Mesenchymal stem cell (in vitro differentiated cells and primary cell): ENCODE data around the gene ITPKA.
"Not testable (repeated sequence)": the region's sequence is repeated elsewhere in the genome, so short reads cannot be mapped to it uniquely, and the experiment has no call there.

ENCODE experiments used
- DNase-seq: peaks from one replicate; pipeline ENCODE4 v3.0.0-alpha.2; 2013
- H2AFZ ChIP-seq: one replicate; pipeline ENCODE4 v1.6.1; 2013; ENCODE audit warnings: low read depth, mild to moderate bottlenecking, control low read depth, inconsistent platforms, low read length, moderate library complexity
- H2AK5ac ChIP-seq: 2 replicates; pipeline ENCODE4 v1.6.1; 2013; ENCODE audit warnings: low read length, moderate library complexity, mild to moderate bottlenecking, inconsistent platforms; ENCODE audit not compliant: severe bottlenecking
- H2BK120ac ChIP-seq: one replicate; pipeline ENCODE4 v1.6.1; 2013; ENCODE audit warnings: low read depth, mild to moderate bottlenecking, inconsistent platforms, low read length, moderate library complexity
- H2BK12ac ChIP-seq, 2 experiments: one replicate each; pipeline ENCODE4 v1.6.1; 2013; ENCODE audit warnings: inconsistent platforms in 2 of 2, low read length in 2 of 2, mild to moderate bottlenecking in 2 of 2, moderate library complexity in 2 of 2, control low read depth in 1 of 2
- H2BK15ac ChIP-seq: one replicate; pipeline ENCODE4 v1.6.1; 2013; ENCODE audit warnings: mild to moderate bottlenecking, low read depth, inconsistent platforms; ENCODE audit not compliant: poor library complexity, severe bottlenecking
- H2BK5ac ChIP-seq: 2 replicates; pipeline ENCODE4 v1.6.1; 2013; ENCODE audit warnings: low read depth, mild to moderate bottlenecking, low read length, control low read depth, inconsistent platforms; ENCODE audit not compliant: poor library complexity, severe bottlenecking
- H3K14ac ChIP-seq, 2 experiments: one replicate each; pipeline ENCODE4 v1.6.1; 2013; ENCODE audit warnings: inconsistent platforms in 2 of 2, low read length in 2 of 2, control low read depth in 1 of 2, mild to moderate bottlenecking in 1 of 2, moderate library complexity in 1 of 2
- H3K18ac ChIP-seq, 2 experiments: one replicate each; pipeline ENCODE4 v1.6.1; 2013; ENCODE audit warnings: inconsistent platforms in 2 of 2, low read length in 2 of 2, control low read depth in 1 of 2, low read depth in 1 of 2, mild to moderate bottlenecking in 1 of 2
- H3K23ac ChIP-seq, 2 experiments: one replicate each; pipeline ENCODE4 v1.6.1; 2013; ENCODE audit warnings: inconsistent platforms in 2 of 2, low read length in 2 of 2, mild to moderate bottlenecking in 2 of 2, moderate library complexity in 2 of 2, control low read depth in 1 of 2
- H3K27ac ChIP-seq: 2 replicates; pipeline ENCODE4 v1.5.1; 2013; ENCODE audit warnings: mild to moderate bottlenecking, moderate library complexity, low read length, control low read depth, inconsistent platforms; ENCODE audit not compliant: poor library complexity, severe bottlenecking
- H3K27me3 ChIP-seq, 2 experiments: 2 replicates each; pipeline versions ENCODE4 v1.6.1 to v1.7.0; 2013; ENCODE audit warnings: low read length in 2 of 2, mild to moderate bottlenecking in 2 of 2, moderate library complexity in 2 of 2, control low read depth in 1 of 2, inconsistent platforms in 1 of 2; ENCODE audit not compliant: control insufficient read depth in 1 of 2, insufficient read depth in 1 of 2
- H3K36me3 ChIP-seq, 2 experiments: 2 replicates each; pipeline versions ENCODE4 v1.6.1 to v1.7.0; 2013; ENCODE audit warnings: low read length in 2 of 2, control low read depth in 1 of 2, inconsistent platforms in 1 of 2, low read depth in 1 of 2, mild to moderate bottlenecking in 1 of 2; ENCODE audit not compliant: insufficient read depth in 2 of 2, control insufficient read depth in 1 of 2
- H3K4ac ChIP-seq, 2 experiments: one replicate each; pipeline ENCODE4 v1.6.1; 2013; ENCODE audit warnings: inconsistent platforms in 2 of 2, low read length in 2 of 2, mild to moderate bottlenecking in 2 of 2, moderate library complexity in 2 of 2, control low read depth in 1 of 2, low read depth in 1 of 2
- H3K4me1 ChIP-seq: 2 replicates; pipeline ENCODE4 v1.6.1; 2013; ENCODE audit warnings: low read depth, low read length, control low read depth; ENCODE audit not compliant: control insufficient read depth, insufficient read depth
- H3K4me2 ChIP-seq: 2 replicates; pipeline ENCODE4 v1.6.1; 2013; ENCODE audit warnings: low read length, mild to moderate bottlenecking, inconsistent platforms; ENCODE audit not compliant: poor library complexity, severe bottlenecking
- H3K4me3 ChIP-seq, 2 experiments: 2 replicates each; pipeline versions ENCODE4 v1.5.1 to v1.7.0; 2013; ENCODE audit warnings: low read length in 2 of 2, mild to moderate bottlenecking in 2 of 2, control low read depth in 1 of 2, low read depth in 1 of 2; ENCODE audit not compliant: insufficient read depth in 1 of 2
- H3K79me1 ChIP-seq: replicated peaks from 2 replicates; pipeline ENCODE4 v1.6.1; 2013; ENCODE audit warnings: mild to moderate bottlenecking, control low read depth, low read length, inconsistent platforms; ENCODE audit not compliant: poor library complexity, severe bottlenecking
- H3K9ac ChIP-seq: 2 replicates; pipeline ENCODE4 v1.7.0; 2013; ENCODE audit warnings: mild to moderate bottlenecking, low read length, moderate library complexity
- H3K9me3 ChIP-seq: 2 replicates; pipeline ENCODE4 v1.7.0; 2013; ENCODE audit warnings: mild to moderate bottlenecking, low read length; ENCODE audit not compliant: control insufficient read depth
- H4K8ac ChIP-seq: one replicate; pipeline ENCODE4 v1.6.1; 2013; ENCODE audit warnings: inconsistent platforms, mild to moderate bottlenecking, low read length, moderate library complexity
- H4K91ac ChIP-seq: one replicate; pipeline ENCODE4 v1.6.1; 2013; ENCODE audit warnings: mild to moderate bottlenecking, low read length, inconsistent platforms
- WGBS: methylation state at CpG from one replicate; pipeline ENCODE4 v1.1.7; 2013; ENCODE audit warnings: mixed read lengths; 5-methylcytosine and 5-hydroxymethylcytosine counted together

ITPKA gene

DNA sequence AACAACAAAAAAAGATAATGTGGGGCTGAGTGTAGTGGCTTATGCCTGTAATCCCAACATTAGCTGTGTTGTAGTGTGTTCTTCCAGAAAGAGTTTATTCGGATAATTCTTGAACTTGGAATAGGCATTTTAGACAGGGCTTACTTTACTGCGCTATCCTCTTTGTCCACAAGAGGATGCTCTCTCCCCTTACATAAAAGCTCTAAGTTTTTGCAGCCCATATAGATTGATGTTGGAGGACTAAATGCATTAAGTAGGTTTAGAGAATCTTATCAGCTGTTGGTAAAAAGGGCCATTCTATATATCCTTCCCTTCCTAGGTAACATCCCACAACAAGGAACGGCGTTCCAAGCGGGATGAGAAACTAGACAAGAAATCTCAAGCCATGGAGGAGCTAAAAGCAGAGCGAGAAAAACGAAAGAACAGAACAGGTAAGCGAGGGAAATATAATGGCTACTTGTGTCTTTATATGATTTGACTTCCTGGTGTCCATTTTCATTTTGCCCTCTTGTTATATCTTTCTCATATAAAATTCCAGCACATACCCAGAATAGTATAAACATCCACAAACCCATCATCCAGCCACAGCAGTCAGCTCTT, 27.8 kb upstream of the ITPKA start:
- Histone ChIP-seq H4K8ac (no peak overlapping the region), H3K9me3 (no peaks in the 10 kb centered on the region)
- whole genome bisulfite sequencing: 94% methylated on average over 7 of the region's 8 CpGs

DNA sequence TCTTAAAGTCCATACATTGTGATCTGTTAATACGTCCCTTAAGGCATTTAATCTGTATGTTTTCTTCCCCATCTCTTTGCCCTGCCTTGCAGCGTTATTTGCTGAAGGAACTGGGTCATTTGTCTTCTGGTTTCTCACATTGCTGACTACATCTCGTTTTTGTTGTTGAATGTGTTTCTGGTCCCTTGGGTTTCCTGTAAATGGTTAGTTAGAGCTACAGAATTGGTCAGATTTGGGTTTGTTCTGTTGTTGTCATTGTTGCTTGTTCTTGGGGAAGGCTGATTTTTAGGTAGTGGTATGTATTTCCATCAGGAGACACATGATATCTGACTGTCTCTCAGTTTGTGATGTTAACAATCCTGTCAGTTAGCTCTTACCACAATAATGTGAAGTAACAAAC, 27.0 kb upstream of the ITPKA start:
- H4K8ac ChIP-seq: no peak overlapping the region
- no peak overlapping the region for H3K23ac ChIP-seq

More for the DNA sequence above, 27.8 kb upstream of the ITPKA start:
- Histone ChIP-seq H3K4me3 (no peak overlapping the region), H2BK120ac (no peak overlapping the region), H2BK15ac (no peak overlapping the region), H2AFZ (no peak overlapping the region), H3K36me3 (peaks cover 35 to 72% of the 10 kb centered on the region in 2 experiments), H3K79me1 (peaks cover 25% of the 10 kb centered on the region), H3K27me3 (no peaks in the 10 kb centered on the region), H3K9ac (no peak overlapping the region), H2BK12ac (no peak overlapping the region), H3K27ac (no peak overlapping the region), H4K91ac (no peak overlapping the region), H3K4ac (no peak overlapping the region), H2AK5ac (no peak overlapping the region), H3K14ac (no peak overlapping the region), H2BK5ac (no peak overlapping the region), H3K4me1 (peaks cover 1% of the 10 kb centered on the region), H3K18ac (no peak overlapping the region), H3K23ac (no peak overlapping the region), H3K4me2 (no peak overlapping the region)
- DNase-seq: peak; percentile 70

DNA sequence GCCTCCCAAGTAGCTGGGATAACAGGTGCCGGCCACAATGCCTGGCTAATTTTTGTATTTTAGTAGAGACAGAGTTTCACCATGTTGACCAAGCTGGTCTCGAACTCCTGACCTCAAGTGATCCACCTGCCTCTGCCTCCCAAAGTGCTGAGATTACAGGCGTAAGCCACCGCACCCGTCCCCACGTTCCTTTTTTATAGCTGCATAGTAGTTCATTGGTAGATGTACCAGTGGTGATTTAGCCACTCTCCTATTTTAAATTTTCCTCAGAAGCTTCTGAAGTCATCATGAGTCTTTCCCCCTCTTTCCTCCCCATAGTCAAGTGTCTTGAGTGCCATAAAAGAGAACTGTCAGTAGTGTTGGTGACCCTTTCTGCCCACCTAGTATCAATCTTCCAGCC, 24.0 kb upstream of the ITPKA start:
- not testable (repeated sequence) for H3K14ac ChIP-seq, H3K4me2 ChIP-seq, H2BK12ac ChIP-seq, H3K18ac ChIP-seq, H3K27me3 ChIP-seq, H2AK5ac ChIP-seq, H4K8ac ChIP-seq, H3K9me3 ChIP-seq, H2BK5ac ChIP-seq, H3K23ac ChIP-seq, H2AFZ ChIP-seq, H4K91ac ChIP-seq, H3K9ac ChIP-seq, H3K4me3 ChIP-seq, H3K27ac ChIP-seq, H3K4ac ChIP-seq, H2BK120ac ChIP-seq, H3K4me1 ChIP-seq, H2BK15ac ChIP-seq, DNase-seq
- Histone ChIP-seq H3K79me1 (peaks cover 11% of the 10 kb centered on the region), H3K36me3 (peaks cover 46 to 77% of the 10 kb centered on the region in 2 experiments)
- 97% methylated on average over 2 of the region's 6 CpGs for WGBS

More for the DNA sequence above, 27.0 kb upstream of the ITPKA start:
- peaks cover 1% of the 10 kb centered on the region for H3K4me1 ChIP-seq
- no peak overlapping the region for H3K27ac ChIP-seq
- H3K27me3 ChIP-seq: no peaks in the 10 kb centered on the region
- H3K36me3 ChIP-seq: peaks cover 33 to 79% of the 10 kb centered on the region in 2 experiments
- H2BK5ac ChIP-seq: no peak overlapping the region
- no peak overlapping the region for H3K18ac ChIP-seq
- H3K9ac ChIP-seq: no peak overlapping the region
- no peak for DNase-seq
- no peak overlapping the region for H2BK15ac ChIP-seq
- peaks cover 25% of the 10 kb centered on the region for H3K79me1 ChIP-seq
- H2BK12ac ChIP-seq: no peak overlapping the region
- no peak overlapping the region for H3K14ac ChIP-seq
- H3K4me2 ChIP-seq: no peak overlapping the region
- H2BK120ac ChIP-seq: no peak overlapping the region
- no peaks in the 10 kb centered on the region for H3K9me3 ChIP-seq
- no peak overlapping the region for H3K4me3 ChIP-seq
- no peak overlapping the region for H2AFZ ChIP-seq
- no peak overlapping the region for H2AK5ac ChIP-seq
- H3K4ac ChIP-seq: no peak overlapping the region
- no peak overlapping the region for H4K91ac ChIP-seq
- WGBS: 89% methylated on average over 3 of the region's 3 CpGs

DNA sequence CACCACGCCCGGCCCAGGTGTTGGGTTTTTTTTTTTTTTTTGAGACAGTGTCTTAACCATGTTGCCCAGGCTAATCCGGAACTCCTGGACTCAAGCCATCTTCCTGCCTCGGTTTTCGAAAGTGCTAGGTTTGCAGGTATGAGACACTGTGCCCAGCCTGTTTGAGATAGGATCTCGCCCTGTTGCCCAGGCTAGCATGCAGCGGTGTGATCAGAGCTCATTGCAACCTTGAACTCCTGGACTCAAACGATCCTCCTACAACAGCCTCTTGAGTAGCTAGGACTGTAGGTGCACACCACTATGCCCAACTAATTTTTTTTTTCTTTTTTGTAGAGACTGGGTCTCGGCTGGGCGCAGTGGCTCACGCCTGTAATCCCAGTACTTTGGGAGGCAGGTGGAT, 20.3 kb upstream of the ITPKA start:
- Histone ChIP-seq H2BK12ac (no peak overlapping the region), H4K8ac (no peak overlapping the region)
- 97% methylated on average over 11 of the region's 11 CpGs for WGBS

More for the DNA sequence above, 20.3 kb upstream of the ITPKA start:
- no peak overlapping the region for H3K4me2 ChIP-seq
- no peak overlapping the region for H3K27ac ChIP-seq
- H3K9ac ChIP-seq: no peak overlapping the region
- peaks cover 48 to 82% of the 10 kb centered on the region in 2 experiments for H3K36me3 ChIP-seq
- no peak overlapping the region for H3K4ac ChIP-seq
- no peak overlapping the region for H2AFZ ChIP-seq
- H3K79me1 ChIP-seq: peaks cover 5% of the 10 kb centered on the region
- no peak overlapping the region for H3K14ac ChIP-seq
- no peak overlapping the region for H2AK5ac ChIP-seq
- H3K27me3 ChIP-seq: no peaks in the 10 kb centered on the region
- H3K23ac ChIP-seq: no peak overlapping the region
- no peak overlapping the region for H2BK120ac ChIP-seq
- no peak overlapping the region for H2BK15ac ChIP-seq
- H3K4me1 ChIP-seq: peaks cover 12% of the 10 kb centered on the region
- no peak overlapping the region for H2BK5ac ChIP-seq
- no peak overlapping the region for H3K4me3 ChIP-seq
- H3K9me3 ChIP-seq: no peaks in the 10 kb centered on the region
- DNase-seq: no peak
- H3K18ac ChIP-seq: no peak overlapping the region
- H4K91ac ChIP-seq: no peak overlapping the region
